ENCODE data around the gene MYO3B. TPM values are rescaled to one million over a fixed set of nuclear protein-coding genes. Genes with fewer than 3 reads are reported as not detected.
A peak's percentile ranks its signal among the peaks of the same experiment; 100 is the strongest.

MYO3B gene
- total RNA-seq, 1 experiment from 2014 or later, result 0.52 TPM

GRCh38 chr2:170375192-170375591, 197.2 kb downstream of the MYO3B start:
- POLR2A ChIA-PET (ENCODE audit: low non-redundant PET), result no interaction called here
- TF ChIP-seq CTCF (conservative IDR thresholded peaks at IDR 0.05; ENCODE audit: low read depth, low read length) (no peak), EZH2 (IDR thresholded peaks at IDR 0.05; ENCODE audit: borderline replicate concordance, low read depth, low read length, poor library complexity, severe bottlenecking) (no peak)
- no peak for DNase-seq (ENCODE audit: low spot score)
- intact Hi-C loops (cut with micrococcal nuclease; ENCODE audit: unreplicated experiment), result loop anchor here (2.0 kb wide), 1 partner anchor 438 kb away; no protein-coding TSS in a partner anchor
- CTCF ChIA-PET, result no interaction called here
- no peaks in the 10 kb centered on the region for H3K9me3 ChIP-seq (ENCODE audit: low read depth, low read length, poor library complexity, severe bottlenecking)
- no peaks in the 10 kb centered on the region for H3K36me3 ChIP-seq (ENCODE audit: insufficient read depth, low read length, poor library complexity, severe bottlenecking)
- no TSS peak for BruUV-seq (replicated peaks)
- H3K27ac ChIP-seq (ENCODE audit: low read depth, low read length, poor library complexity, severe bottlenecking), result no peak overlapping the region
- no peaks in the 10 kb centered on the region for H3K4me1 ChIP-seq (ENCODE audit: insufficient read depth, low read length, poor library complexity, severe bottlenecking)
- no peaks in the 10 kb centered on the region for H3K27me3 ChIP-seq (replicated peaks; ENCODE audit: insufficient read depth, low read depth, low read length, poor library complexity)
- no peak overlapping the region for H3K4me3 ChIP-seq (ENCODE audit: low read depth, low read length, poor library complexity, severe bottlenecking)

DNA sequence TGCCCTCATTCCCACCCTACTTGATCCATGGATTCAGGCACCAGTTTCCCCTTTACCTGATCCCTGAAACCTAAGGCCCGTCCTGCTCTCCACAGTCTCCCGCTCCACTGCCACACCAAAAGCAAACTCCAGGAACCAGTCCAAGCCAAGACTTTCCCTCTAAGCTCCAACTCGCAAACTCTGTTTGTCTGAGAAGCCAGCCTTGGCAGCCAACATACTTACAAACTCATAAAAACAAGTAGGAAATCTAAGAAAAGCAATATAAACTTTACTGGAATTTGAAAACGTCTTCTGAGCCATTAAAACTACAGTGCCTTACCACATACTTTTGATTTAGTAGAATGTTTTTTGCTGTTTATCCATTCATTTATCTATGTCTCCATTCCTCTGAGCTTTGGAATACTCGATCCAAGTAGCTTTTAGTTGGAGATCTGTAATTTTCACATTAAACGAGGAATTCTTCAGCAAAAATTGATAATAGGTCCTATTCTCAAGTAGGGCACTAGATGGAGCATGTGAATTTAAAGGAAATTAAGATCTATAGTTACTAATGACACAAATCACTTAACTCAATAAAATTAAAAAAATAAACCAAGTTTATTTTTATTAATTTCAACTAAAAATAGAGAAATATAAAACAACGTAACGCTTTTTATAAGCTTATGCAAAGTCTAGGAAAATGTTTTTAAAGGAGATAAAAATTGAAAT, 199.7 kb downstream of the MYO3B start:
- TF ChIP-seq CTCF (conservative IDR thresholded peaks at IDR 0.05; ENCODE audit: low read depth, low read length) (peak; percentile 42; the same call in 1 of the 2 replicates), EZH2 (IDR thresholded peaks at IDR 0.05; ENCODE audit: borderline replicate concordance, low read depth, low read length, poor library complexity, severe bottlenecking) (no peak)
- H3K4me1 ChIP-seq (ENCODE audit: insufficient read depth, low read length, poor library complexity, severe bottlenecking), result no peaks in the 10 kb centered on the region
- POLR2A ChIA-PET (ENCODE audit: low non-redundant PET), result no interaction called here
- H3K9me3 ChIP-seq (ENCODE audit: low read depth, low read length, poor library complexity, severe bottlenecking), result no peaks in the 10 kb centered on the region
- CTCF ChIA-PET, result no interaction called here
- no peak overlapping the region for H3K27ac ChIP-seq (ENCODE audit: low read depth, low read length, poor library complexity, severe bottlenecking)
- intact Hi-C loops (cut with micrococcal nuclease; ENCODE audit: unreplicated experiment), result no loop called here
- no TSS peak for BruUV-seq (replicated peaks)
- no peak overlapping the region for H3K4me3 ChIP-seq (ENCODE audit: low read depth, low read length, poor library complexity, severe bottlenecking)
- H3K27me3 ChIP-seq (replicated peaks; ENCODE audit: insufficient read depth, low read depth, low read length, poor library complexity), result no peaks in the 10 kb centered on the region
- no peaks in the 10 kb centered on the region for H3K36me3 ChIP-seq (ENCODE audit: insufficient read depth, low read length, poor library complexity, severe bottlenecking)
- no peak for DNase-seq (ENCODE audit: low spot score)

DNA sequence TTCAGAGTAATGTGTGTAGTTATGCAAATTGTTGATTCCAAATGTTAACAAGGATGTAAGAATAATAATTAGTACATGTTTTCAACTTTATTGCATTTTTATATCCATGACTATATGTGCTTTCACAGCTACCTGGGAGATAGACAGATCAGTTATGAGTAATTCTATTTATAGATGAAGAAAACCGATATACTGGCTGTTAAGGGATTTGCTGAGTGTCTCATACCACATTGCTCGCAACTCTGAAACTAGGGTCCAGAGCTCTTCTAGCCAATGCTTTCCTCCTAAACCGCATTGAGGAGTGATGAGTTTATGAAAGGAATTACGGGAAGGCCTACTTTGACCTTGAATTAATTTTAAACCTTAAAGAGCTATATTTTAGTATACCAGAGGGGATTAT, 202.3 kb downstream of the MYO3B start:
- Histone ChIP-seq H3K9me3 (ENCODE audit: low read depth, low read length, poor library complexity, severe bottlenecking) (no peaks in the 10 kb centered on the region), H3K27me3 (replicated peaks; ENCODE audit: insufficient read depth, low read depth, low read length, poor library complexity) (no peaks in the 10 kb centered on the region), H3K4me1 (ENCODE audit: insufficient read depth, low read length, poor library complexity, severe bottlenecking) (no peaks in the 10 kb centered on the region), H3K27ac (ENCODE audit: low read depth, low read length, poor library complexity, severe bottlenecking) (no peak overlapping the region), H3K36me3 (ENCODE audit: insufficient read depth, low read length, poor library complexity, severe bottlenecking) (no peaks in the 10 kb centered on the region), H3K4me3 (ENCODE audit: low read depth, low read length, poor library complexity, severe bottlenecking) (no peak overlapping the region)
- ChIA-PET CTCF (no interaction called here), POLR2A (ENCODE audit: low non-redundant PET) (no interaction called here)
- intact Hi-C loops (cut with micrococcal nuclease; ENCODE audit: unreplicated experiment), result no loop called here
- BruUV-seq (replicated peaks), result no TSS peak
- no peak for TF ChIP-seq CTCF (conservative IDR thresholded peaks at IDR 0.05; ENCODE audit: low read depth, low read length)
- no peak for TF ChIP-seq EZH2 (IDR thresholded peaks at IDR 0.05; ENCODE audit: borderline replicate concordance, low read depth, low read length, poor library complexity, severe bottlenecking)
- no peak for DNase-seq (ENCODE audit: low spot score)
